GM11168 (cell line): Measurements from ENCODE around the gene KCNK6.

Experiments
- in situ Hi-C: fragments of 300-500 bp; cut with MboI; formaldehyde crosslinking; loops from one replicate; pipeline ENCODE4 v1.12.0; 2022; ENCODE audit warnings: low sequenced_read_pairs; ENCODE audit not compliant: unreplicated experiment

The KCNK6 gene

GRCh38 chr19:38294090-38294489, 25.6 kb upstream of the KCNK6 start:
- in situ Hi-C loops, result no loop called here

DNA sequence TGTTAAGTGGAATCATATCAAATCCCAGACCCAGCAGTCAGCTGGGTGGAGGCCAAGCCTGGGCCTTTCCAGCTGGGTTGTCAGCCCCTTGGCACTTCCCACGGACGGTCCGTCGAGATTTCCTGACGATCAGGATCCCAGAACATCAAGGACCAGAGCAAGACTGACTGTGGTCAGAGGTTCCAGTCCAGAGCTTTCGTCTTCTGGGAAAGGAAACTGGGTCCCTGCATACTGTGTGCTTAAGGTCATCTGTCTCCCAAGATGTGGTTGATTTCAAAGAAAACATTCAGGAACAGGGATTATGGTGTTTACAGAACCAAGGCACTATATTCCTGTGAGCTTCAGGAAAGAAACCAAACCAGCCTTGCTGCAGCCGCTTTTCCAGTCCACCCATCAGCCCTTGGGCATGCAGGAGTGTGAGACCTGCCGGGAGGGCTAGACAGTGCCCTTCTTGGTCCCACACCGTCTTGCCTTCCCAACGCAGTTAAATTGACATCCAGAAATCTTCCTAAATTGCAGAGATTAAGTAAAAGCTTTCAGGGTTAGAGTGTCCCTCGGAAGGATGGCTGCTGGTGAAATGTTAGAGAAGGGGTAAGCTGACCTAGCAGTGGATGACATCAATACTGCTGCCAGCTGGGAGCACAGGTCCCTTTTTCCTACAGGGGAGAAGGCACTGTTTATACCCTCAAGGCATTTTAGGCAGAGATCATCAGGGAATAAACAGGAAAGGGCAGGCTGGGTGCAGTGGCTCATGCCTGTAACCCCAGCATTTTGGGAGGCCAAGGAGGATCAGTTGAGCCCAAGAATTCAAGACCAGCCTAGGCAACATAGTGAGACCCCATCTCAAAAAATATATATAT, 20.6 kb upstream of the KCNK6 start:
- in situ Hi-C loops, result no loop called here

DNA sequence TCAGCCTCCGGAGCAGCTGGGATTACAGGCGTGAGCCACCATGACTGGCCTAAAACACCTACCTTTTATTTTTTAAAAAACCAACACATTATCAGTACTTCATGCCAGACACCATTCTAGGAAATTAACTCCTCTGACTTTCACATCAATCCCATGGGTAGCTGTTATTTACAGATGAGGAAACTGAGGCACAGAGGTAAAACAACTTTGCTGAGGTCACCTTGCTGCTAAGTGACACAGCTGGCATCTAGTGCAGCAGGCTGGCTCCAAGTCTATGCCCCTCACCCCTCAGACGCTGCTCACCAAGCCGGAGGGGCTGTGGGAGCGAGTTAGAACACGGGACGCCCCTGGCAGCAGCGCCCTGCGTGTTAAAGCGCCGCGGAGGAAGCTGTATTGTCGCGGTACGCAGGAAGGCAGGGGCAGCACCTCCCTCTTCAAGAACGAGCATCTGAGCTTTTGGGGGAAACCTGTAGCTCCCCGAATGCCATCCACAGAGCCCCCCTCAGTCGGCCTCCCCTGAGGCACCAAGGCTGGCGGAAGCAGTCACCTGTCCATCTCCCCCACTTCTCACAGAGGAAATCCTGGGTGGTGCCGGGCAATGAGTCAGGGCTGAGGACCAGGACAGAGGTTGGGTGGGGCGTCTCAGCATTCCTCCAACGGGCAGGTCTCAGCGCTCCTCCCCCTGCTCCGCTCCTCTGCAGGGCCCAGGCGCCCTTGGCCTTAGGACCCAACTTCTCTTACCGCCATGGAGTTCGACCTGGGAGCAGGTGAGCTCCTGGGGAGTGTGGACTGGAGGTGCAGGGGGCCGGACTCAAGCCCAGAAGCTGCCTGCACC, 15.9 kb upstream of the KCNK6 start, which contains the start of gene C19orf33:
TSS of gene C19orf33 (plus strand) at position 735 of the 835 bp plus-strand sequence. CDS start at position 746, 11 bp downstream.
- in situ Hi-C loops, result no loop called here

- in situ Hi-C loops, result no loop called here
Measured at GRCh38 chr19:38304352-38304865, 15.2 kb upstream of the KCNK6 start.

- in situ Hi-C loops, result no loop called here
Measured at GRCh38 chr19:38304866-38305429, 14.7 kb upstream of the KCNK6 start.

- in situ Hi-C loops, result no loop called here
Measured at GRCh38 chr19:38306236-38306635, 13.4 kb upstream of the KCNK6 start.

GRCh38 chr19:38307076-38307475, 12.6 kb upstream of the KCNK6 start:
- in situ Hi-C loops, result no loop called here

DNA sequence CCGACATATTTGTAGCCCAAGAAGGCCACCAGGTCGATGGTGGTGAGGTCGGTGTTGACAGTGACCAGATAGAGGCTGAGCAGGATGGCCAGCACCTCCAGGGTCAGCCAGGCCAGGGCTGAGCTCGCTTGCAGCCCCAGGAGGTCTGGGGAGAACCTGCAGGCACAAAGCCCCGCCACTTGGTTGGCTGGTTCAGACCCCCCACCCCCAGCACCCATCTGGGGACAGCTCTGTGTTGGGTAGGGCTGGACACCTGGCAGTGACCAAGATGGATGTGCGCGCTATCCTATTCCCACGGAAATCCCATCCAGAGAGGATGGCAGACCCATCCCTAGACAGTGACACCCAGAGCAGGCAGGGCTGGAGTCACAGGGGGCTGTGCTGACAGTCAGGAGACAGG, 12.0 kb upstream of the KCNK6 start:
- in situ Hi-C loops, result no loop called here

- in situ Hi-C loops, result no loop called here
Measured at GRCh38 chr19:38308006-38308766, 11.5 kb upstream of the KCNK6 start.

DNA sequence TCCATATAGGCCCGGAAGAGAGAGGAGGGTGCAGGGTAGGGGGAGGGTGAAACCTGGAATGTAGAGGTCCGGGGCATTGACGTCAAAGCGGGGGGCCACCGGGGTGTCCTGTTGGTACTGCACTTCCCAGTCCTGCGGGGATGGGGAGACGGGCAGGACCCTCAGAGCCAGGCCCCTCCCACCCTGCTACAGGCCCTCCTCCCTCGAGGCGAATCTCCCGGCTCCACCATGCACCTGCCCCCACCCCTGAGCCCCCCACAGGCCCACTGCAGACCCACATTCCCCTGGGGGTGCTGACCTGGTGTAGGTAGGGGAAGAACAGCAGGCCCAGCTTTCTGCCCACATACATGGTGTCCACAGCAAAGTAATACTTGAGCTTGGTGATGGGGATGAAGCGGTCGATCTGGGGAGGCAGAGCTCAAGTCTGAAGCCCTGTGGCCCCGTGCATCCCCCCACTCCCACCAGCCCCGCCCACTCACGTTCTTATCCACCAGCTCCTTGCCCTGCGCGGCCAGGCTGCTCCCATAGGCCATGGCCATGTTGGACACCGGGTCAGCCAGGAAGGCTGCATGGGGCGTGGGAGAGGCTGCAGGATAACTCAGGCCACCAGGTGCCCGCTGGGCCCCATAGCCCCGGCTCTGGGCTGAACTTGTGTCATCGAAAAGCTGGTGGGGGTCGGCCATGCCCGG, 10.6 kb upstream of the KCNK6 start:
- in situ Hi-C loops, result no loop called here

- in situ Hi-C loops, result no loop called here
Measured at GRCh38 chr19:38309615-38310278, 9.9 kb upstream of the KCNK6 start.

DNA sequence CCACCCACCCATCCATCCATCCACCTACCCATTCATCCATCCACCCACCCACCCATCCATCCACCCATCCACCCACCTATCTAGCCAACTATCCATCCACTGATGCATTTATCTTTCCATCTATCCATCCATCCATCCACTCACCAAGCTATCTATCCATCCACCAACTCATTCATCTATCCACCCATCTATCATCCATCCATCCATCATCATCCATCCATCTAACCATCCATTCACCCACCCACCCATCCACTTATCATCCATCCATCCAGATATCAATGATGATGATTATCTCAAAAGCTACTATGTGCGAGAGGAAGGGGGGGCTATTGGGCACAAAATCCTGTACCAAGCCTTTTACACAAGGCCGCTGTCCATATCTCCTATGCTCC, 9.4 kb upstream of the KCNK6 start:
- in situ Hi-C loops, result no loop called here

- in situ Hi-C loops, result no loop called here
Measured at GRCh38 chr19:38310986-38311385, 8.7 kb upstream of the KCNK6 start.

- in situ Hi-C loops, result no loop called here
Measured at GRCh38 chr19:38315657-38316476, 3.8 kb upstream of the KCNK6 start, which contains the start of gene YIF1B. Gene YIF1B (minus strand): TSS chr19:38315947. CDS start chr19:38315917, 30 bp downstream.

GRCh38 chr19:38316477-38317067, 3.1 kb upstream of the KCNK6 start:
- in situ Hi-C loops, result no loop called here

DNA sequence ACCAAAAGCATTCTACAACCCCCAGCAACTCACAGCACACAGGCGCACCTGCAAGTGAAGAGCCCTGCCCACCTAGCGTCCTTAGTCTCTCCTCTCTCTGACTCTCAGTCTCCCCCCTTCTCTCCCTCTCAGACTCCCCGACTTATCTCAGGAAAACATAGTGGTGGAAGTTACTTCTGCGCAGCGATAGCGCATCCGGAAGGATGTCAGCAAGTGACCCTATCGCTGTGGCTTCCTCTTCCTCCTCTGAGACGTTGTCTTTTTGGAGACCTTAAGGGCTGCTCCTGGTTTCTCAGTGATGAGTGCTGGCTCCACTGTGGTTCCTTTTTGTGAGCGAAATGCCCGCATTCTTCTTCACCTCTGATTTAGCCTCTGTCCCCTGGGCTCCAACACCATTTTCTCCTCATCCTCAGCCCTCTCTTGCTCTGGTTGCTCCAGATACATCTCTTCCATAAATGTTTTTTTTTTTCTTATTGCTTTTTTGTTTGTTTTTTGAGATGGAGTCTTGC, 2.5 kb upstream of the KCNK6 start:
- in situ Hi-C loops, result no loop called here

GRCh38 chr19:38318660-38319059, 985 bp upstream of the KCNK6 start:
- in situ Hi-C loops, result no loop called here
